NCI-H526 treated with DMSO at 0.1 percent for 48 hours (cell line): ENCODE measurements around the gene NLRC5.
"Not testable (repeated sequence)": the region's sequence is repeated elsewhere in the genome, so short reads cannot be mapped to it uniquely, and the experiment has no call there.

Experiments
- DNase-seq: peaks from one replicate; lab custom pipeline; 2025; lab: John Stamatoyannopoulos, UW

Gene NLRC5

GRCh38 chr16:57104706-57105105 is 115.3 kb downstream of the NLRC5 start:
- DNase-seq: no peak

- DNase-seq: no peak
These were observed 115.8 kb downstream of the NLRC5 start for GRCh38 chr16:57105184-57105583.

- no peak for DNase-seq
These were observed 117.4 kb downstream of the NLRC5 start for GRCh38 chr16:57106767-57107166.

- no peak for DNase-seq
These were observed 118.1 kb downstream of the NLRC5 start for GRCh38 chr16:57107321-57107922.

- no peak for DNase-seq
These were observed 119.1 kb downstream of the NLRC5 start for GRCh38 chr16:57108432-57108831.

GRCh38 chr16:57109259-57110105 is 120.1 kb downstream of the NLRC5 start:
- DNase-seq: not testable (repeated sequence)

- no peak for DNase-seq
These were observed 121.6 kb downstream of the NLRC5 start for GRCh38 chr16:57110937-57111336.

DNA sequence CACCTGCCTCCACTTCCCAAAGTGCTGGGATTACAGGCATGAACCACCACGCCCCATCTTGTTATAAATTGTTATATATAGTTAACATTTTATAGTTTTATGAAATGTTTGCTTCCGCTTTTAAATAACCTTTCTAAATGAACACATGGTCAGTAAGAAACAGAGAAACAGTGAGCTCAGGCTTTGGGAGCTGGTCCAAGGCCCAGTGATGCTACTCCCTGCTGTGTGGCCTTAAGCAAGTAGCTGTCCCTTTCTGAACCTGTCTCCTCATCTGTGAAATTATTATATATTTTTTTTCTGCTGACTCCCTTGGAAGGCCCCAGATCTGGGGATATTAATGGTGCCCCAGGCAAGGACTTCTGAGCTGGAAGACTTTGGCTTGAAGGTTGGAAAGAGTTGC is 122.1 kb downstream of the NLRC5 start:
- no peak for DNase-seq

DNA sequence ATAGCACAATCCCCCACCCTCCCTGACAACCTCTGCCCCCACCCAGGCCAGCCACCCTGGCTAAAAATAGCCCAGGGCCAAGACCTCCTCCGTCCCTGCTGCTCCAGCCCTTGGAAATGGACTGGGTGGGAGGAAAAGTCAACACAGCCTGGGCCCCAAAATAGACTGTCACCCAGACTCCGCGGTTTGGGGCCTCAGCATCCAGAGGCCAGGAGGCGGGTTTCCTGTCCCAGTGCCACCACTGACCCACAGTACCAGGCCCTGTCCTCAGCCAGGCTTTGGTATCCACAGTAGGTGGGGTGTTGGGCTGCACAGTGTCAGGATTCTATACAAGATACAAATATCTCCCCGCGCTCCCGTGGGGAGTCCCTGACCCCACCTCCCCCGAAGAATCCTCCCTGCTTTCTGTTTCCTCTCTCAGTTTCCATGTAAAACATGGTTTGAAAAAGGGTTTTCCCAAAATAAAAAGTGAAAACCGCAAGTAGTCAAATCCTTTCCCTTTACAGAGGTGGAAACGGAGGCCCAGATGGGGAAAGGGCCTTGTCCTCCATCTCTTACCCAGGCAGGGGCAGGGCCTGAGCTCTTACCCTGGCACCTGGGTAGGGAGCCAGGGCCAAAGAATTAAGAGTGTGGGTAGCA is 123.2 kb downstream of the NLRC5 start:
- DNase-seq: no peak

DNA sequence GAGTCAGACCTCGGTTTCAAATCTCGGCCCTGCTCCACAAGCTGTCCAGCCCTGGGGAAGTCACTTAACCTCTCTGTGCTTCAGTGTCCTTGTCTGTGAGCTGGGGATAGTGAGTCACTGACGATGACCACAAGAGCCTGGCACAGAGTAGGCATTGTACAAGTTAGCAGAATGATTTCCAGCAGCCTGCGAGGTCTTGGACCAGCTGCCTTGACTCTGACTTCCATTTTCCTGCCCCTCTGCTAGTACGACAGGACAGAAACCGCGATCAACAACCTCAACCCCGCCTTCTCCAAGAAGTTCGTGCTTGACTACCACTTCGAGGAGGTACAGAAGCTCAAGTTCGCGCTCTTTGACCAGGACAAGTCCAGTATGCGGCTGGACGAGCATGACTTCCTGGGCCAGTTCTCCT is 123.7 kb downstream of the NLRC5 start:
- no peak for DNase-seq

DNA sequence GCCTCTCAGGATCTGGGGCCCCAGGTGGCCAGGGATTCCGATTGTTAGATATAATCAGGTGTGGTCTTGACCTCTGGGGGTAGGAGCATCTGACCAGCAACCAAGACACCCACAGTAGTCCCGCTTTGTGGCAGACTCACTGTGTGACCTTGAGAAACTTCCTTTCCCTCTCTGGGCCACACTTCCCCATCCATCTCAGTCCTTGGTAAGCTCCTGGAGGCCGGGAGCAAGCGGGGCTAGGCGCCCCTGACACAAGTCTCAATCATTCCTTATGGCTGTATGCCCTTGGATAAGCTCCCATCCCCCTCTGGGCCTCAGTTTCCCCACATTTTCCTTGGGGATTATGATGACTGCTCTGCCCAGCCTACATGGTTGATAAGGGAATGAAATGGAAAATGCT is 124.3 kb downstream of the NLRC5 start:
- no peak for DNase-seq

DNA sequence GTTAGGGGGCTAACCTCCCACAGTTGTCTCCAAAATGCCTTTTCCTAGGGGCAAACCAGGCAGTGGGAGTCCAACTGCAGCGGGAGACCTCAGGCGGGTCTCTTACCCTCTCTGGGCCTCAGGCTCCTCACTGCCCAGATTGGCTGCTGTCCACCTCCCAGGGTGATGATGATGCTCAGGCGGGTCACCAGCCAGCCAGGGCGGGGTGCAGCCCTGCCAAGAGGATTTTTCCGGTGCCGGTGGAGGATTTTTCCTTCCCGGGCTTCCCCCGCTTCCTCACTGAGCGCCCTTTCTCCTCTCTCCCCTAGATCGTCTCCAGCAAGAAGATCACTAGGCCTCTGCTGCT is 125.8 kb downstream of the NLRC5 start:
- DNase-seq: no peak

DNA sequence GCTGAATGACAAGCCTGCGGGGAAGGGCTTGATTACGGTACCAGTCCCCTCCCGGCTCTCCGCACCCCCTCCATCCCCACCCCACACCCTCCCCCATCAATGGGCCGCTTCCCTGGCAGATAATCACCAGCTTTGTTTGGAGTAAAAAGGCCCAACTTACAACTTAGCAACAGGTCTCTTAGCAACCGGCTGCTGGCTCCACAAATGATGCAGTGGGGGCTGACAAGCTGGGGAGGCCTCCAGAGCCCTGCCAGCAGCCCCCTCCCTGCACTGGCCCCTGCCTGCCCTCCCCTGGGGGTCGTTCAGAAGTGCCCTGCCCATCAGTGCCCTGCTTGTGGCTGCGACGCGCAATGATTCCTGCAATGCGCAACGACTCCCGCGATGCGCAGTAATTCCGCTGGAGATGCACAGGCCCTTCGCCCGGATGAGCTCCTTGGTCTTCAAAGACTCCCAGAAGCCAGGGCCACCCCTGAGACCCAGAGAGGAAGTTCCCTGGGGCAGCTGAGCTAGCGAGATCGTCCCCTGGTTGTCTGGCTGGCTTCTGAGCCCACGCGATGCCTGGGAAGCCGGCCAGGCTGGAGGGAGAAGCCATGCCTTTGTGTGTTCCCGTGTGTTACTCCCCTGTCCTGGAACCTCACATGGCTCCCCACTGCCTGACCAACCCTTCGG is 126.3 kb downstream of the NLRC5 start:
- DNase-seq: no peak

DNA sequence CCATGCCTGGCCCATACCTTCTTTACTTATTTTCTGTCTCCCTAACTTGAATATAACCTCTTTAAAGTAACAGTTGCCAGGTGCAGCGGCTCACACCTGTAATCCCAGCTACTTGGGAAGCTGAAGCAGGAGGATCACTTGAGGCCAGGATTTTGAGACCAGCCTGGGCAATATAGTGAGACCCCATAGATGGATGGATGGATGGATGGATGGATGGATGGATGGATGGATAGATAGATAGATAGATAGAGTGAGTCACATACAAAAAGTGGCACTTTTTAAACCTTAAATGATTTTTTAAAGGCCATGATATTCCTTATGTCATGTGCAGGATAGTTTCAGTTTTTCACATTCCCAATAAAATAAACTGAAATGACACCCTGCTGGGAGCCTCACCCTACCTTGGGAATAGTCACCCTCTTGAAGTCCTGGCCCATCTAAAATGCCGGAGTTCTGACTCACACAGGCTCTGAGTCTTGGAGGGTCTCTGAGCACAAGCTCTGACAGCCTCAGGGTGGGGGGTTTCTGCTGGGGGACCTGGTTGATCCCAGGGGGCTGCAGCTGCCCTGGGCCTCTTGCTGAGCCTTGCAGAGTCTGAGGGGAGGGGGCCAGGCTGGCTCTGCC is 129.2 kb downstream of the NLRC5 start:
- DNase-seq: no peak

- no peak for DNase-seq
These were observed 134.0 kb downstream of the NLRC5 start for GRCh38 chr16:57123216-57123973.

DNA sequence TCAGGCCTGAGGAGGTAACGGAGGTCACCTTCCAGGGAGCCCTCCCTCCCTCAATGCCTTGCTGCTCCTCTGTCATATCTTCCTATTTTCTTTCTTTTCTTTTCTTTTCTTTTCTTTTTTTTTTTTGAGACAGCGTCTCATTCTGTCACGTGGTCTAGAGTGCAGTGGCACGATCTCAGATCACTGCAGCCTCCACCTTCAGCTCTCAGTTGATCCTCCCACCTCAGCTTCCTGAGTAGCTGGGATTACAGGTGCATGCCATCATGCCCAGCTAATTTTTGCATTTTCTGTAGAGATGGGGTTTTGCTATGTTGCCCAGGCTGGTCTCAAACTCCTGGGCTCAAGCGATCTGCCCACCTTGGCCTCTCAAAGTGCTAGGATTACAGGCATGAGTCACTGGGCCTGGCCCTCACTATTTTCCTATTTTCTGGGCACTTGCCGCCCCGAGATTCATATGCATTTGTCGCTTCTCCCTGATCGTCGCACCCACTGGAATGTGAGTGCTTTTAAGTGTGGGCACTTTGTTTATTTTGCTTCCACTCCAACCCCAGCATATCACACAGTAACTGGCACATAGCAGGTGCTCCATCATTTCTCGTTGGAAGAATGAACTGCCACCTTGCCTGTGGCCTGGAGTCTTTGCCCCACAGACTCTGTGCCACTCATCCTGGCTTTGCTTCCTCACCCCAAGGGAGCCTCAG is 134.8 kb downstream of the NLRC5 start:
- no peak for DNase-seq

DNA sequence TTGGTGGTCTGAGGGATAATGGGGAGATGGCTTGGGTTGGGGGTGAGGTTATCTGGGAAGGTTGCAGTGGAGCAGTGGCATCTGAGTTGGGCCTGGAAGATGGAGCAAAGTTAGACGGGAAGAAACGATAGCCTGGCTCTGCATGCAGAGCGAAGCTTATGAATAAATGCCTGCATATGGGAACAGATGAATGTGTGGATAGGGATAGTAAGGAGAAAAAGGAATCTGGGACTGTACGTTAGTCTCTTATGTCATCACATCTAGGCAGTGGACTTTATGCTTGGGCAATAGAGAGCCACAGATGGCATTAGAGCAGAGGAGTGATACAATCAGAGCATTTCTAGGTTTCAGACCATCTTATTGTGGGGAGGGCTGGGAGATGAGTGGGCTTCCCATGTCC is 136.0 kb downstream of the NLRC5 start:
- no peak for DNase-seq

- no peak for DNase-seq
These were observed 136.6 kb downstream of the NLRC5 start for GRCh38 chr16:57125969-57126368.

- no peak for DNase-seq
These were observed 137.1 kb downstream of the NLRC5 start for GRCh38 chr16:57126411-57126810.

GRCh38 chr16:57127037-57127763 is 137.8 kb downstream of the NLRC5 start:
- DNase-seq: no peak
